ENCODE measurements around the gene EMC1. TPM values are rescaled to one million over a fixed set of nuclear protein-coding genes. Genes with fewer than 3 reads are reported as not detected.

Gene EMC1
- total RNA-seq, 1 donor from 2014 or later: 52.2 TPM

GRCh38 chr1:19166066-19166465 is 85.3 kb downstream of the EMC1 start:
- H3K9me3 Mint-ChIP-seq (ENCODE audit: unreplicated experiment): no peaks in the 10 kb centered on the region
- no peak for TF ChIP-seq CTCF (IDR thresholded peaks at IDR 0.05)
- DNase-seq (ENCODE audit: extremely low spot score, unreplicated experiment): no peak
- H3K27ac Mint-ChIP-seq (ENCODE audit: unreplicated experiment): no peak overlapping the region
- H3K36me3 Mint-ChIP-seq (ENCODE audit: unreplicated experiment): peaks cover 82% of the 10 kb centered on the region
- no peaks in the 10 kb centered on the region for H3K27me3 Mint-ChIP-seq (ENCODE audit: unreplicated experiment)
- H3K4me1 Mint-ChIP-seq (ENCODE audit: unreplicated experiment): peaks cover 20% of the 10 kb centered on the region
- H3K4me3 Mint-ChIP-seq (ENCODE audit: unreplicated experiment): no peak overlapping the region

Other genes with a start within 250 kb of the EMC1 start
- gene UBR4, start 41.3 kb downstream of the EMC1 start, total RNA-seq: 161 and 175 TPM in 2 replicates
- 22.4 and 23.6 TPM in 2 replicates for gene MRTO4, start 281 bp upstream of the EMC1 start, total RNA-seq
- 1.5 and 2.1 TPM in 2 replicates for gene AKR7A3, start 37.2 kb upstream of the EMC1 start, total RNA-seq
- 67.8 and 72.4 TPM in 2 replicates for gene AKR7A2, start 60.6 kb upstream of the EMC1 start, total RNA-seq
- gene SLC66A1, start 60.8 kb upstream of the EMC1 start, total RNA-seq: 25.8 and 29.0 TPM in 2 replicates
- gene CAPZB, start 234.0 kb upstream of the EMC1 start, total RNA-seq: 403 and 412 TPM in 2 replicates

Measured in osteocyte (in vitro differentiated cells).